SK-N-SH (cell line): ENCODE measurements around the gene SLC25A51.

Experiments
- YY1 ChIP-seq: IDR thresholded peaks from 2 replicates; pipeline ENCODE4 v1.4.0; 2012; ENCODE audit warnings: low read depth, mild to moderate bottlenecking
- TF ChIP-seq, protein P1 (sequence below): IDR thresholded peaks from 2 replicates; pipeline ENCODE4; 2012

DNA sequence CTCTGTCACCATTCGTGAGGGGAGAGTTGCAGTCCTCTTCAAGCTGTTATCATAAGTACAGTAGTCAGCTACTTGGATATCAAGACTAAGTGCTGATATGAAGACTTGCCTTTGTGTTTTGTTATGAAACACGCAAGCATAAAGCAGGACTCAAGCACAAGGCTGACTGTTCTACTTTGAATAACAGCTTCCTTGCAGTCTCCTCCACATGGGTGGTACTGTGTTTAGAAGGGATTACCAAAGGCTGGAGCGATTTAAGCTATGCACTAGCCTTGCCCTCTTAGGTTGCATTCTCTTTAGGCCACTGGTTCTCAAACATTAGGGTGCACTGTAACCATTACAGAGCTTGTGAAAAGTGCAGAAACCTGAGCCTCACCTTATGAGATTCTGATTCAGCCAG, 41.4 kb downstream of the SLC25A51 start:
- TF ChIP-seq YY1: no peak
- TF ChIP-seq, protein P1, sequence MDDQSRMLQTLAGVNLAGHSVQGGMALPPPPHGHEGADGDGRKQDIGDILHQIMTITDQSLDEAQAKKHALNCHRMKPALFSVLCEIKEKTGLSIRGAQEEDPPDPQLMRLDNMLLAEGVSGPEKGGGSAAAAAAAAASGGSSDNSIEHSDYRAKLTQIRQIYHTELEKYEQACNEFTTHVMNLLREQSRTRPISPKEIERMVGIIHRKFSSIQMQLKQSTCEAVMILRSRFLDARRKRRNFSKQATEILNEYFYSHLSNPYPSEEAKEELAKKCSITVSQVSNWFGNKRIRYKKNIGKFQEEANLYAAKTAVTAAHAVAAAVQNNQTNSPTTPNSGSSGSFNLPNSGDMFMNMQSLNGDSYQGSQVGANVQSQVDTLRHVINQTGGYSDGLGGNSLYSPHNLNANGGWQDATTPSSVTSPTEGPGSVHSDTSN: no peak
